A549 (cell line): Measurements from ENCODE around the gene HHATL. TPM values are rescaled to one million over a fixed set of nuclear protein-coding genes. Genes with fewer than 3 reads are reported as not detected.

Experiments used
- ATAC-seq, 2 experiments: fragments of 200-7000 bp in 1 of 2; fragments of >200 bp in 1 of 2; cut with Nextera tagmentation in 1 of 2; cut with Tn5 transposase in 1 of 2; 3 replicates each; pipeline versions ENCODE4 v1.8.0 to v1.9.1; 2018 to 2020; ENCODE audit warnings: mild to moderate bottlenecking in 1 of 2, moderate library complexity in 1 of 2
- CTCF ChIA-PET: fragments of 300-600 bp; sonication (Branson Sonifier 250); formaldehyde crosslinking; extraction: SDS; loops from one replicate; lab custom pipeline; 2021; ENCODE audit warnings: antibody characterized with exemption, inconsistent platforms; lab: Yijun Ruan, JAX
- POLR2A ChIA-PET: fragments of 350-600 bp; formaldehyde crosslinking; extraction: SDS; loops from one replicate; lab custom pipeline; 2021; ENCODE audit warnings: antibody characterized with exemption, inconsistent platforms; lab: Yijun Ruan, JAX
- DNase-seq, 2 experiments: peaks; one replicate each; pipeline versions ENCODE4 v3.0.0 to v3.0.0-alpha.2; 2011 to 2016; ENCODE audit warnings: low read depth in 1 of 2, low spot score in 1 of 2
- FAIRE-seq: peaks from 2 replicates; lab custom pipeline; 2011; peaks lifted over from hg19 to GRCh38; lab: Jason Lieb, UNC
- H3K27ac ChIP-seq, 2 experiments: fragments of >200 bp; sonication (Bioruptor Twin); formaldehyde crosslinking; 3 replicates each; pipeline ENCODE4 v1.5.1; 2016 to 2017
- H3K4me1 ChIP-seq: fragments of >200 bp; sonication (Bioruptor Twin); formaldehyde crosslinking; 3 replicates; pipeline ENCODE4 v1.6.1; 2016
- H3K4me2 ChIP-seq: fragments of >200 bp; sonication (Bioruptor Twin); formaldehyde crosslinking; 3 replicates; pipeline ENCODE4 v1.6.1; 2016
- H3K4me3 ChIP-seq: fragments of >200 bp; sonication (Bioruptor Twin); formaldehyde crosslinking; 3 replicates; pipeline ENCODE4 v1.5.1; 2016
- H3K9me3 ChIP-seq: fragments of >200 bp; sonication (Bioruptor Twin); formaldehyde crosslinking; 3 replicates; pipeline ENCODE4 v1.6.1; 2016
- BCL3 ChIP-seq: fragments of >200 bp; sonication (Bioruptor Twin); formaldehyde crosslinking; IDR thresholded peaks from 3 replicates; pipeline ENCODE4 v1.6.1; 2016
- CEBPB ChIP-seq, 2 experiments: fragments of >200 bp in 1 of 2; sonication (Bioruptor Twin) in 1 of 2; formaldehyde crosslinking in 1 of 2; IDR thresholded peaks; 2 replicates each; pipeline ENCODE4 v1.6.1; 2012 to 2016
- EHMT2 ChIP-seq: fragments of 200-600 bp; sonication (generic); IDR thresholded peaks from 2 replicates; pipeline ENCODE4 v1.6.1; 2016; ENCODE audit warnings: antibody characterized with exemption, low read depth, mild to moderate bottlenecking, moderate library complexity
- EP300 ChIP-seq, 2 experiments: fragments of >200 bp; sonication (Bioruptor Twin); formaldehyde crosslinking; IDR thresholded peaks; 2 replicates in 1 of 2; 3 replicates in 1 of 2; pipeline ENCODE4 v1.6.1; 2016 to 2017
- HES2 ChIP-seq: fragments of >200 bp; sonication (Bioruptor Twin); formaldehyde crosslinking; IDR thresholded peaks from 2 replicates; pipeline ENCODE4 v1.6.1; 2016
- HEYL ChIP-seq: fragments of 250-450 bp; sonication (Bioruptor Pico); IDR thresholded peaks from 2 replicates; pipeline ENCODE4 v1.8.0; 2021; ENCODE audit warnings: mild to moderate bottlenecking, moderate library complexity
- HMGXB4 ChIP-seq: fragments of 250-450 bp; sonication (Bioruptor Pico); IDR thresholded peaks from 2 replicates; pipeline ENCODE4 v1.5.0; 2021; ENCODE audit warnings: mild to moderate bottlenecking, moderate library complexity, borderline replicate concordance
- HOXA7 ChIP-seq: fragments of 250-450 bp; sonication (Bioruptor Pico); IDR thresholded peaks from 2 replicates; pipeline ENCODE4 v1.5.0; 2020; ENCODE audit warnings: mild to moderate bottlenecking, moderate library complexity
- HOXB5 ChIP-seq: fragments of 250-450 bp; sonication (Bioruptor Pico); IDR thresholded peaks from 2 replicates; pipeline ENCODE4 v1.5.0; 2020; ENCODE audit warnings: mild to moderate bottlenecking, moderate library complexity
- JUNB ChIP-seq: fragments of >200 bp; sonication (Bioruptor Twin); formaldehyde crosslinking; IDR thresholded peaks from 2 replicates; pipeline ENCODE4 v1.6.1; 2016
- MAX ChIP-seq: IDR thresholded peaks from 2 replicates; pipeline ENCODE4 v1.6.1; 2012
- NFE2L2 ChIP-seq: fragments of 150-350 bp; conservative IDR thresholded peaks from 2 replicates; pipeline ENCODE4 v1.6.1; 2014; ENCODE audit warnings: low read length
- NPAS2 ChIP-seq: fragments of 250-450 bp; sonication (Bioruptor Pico); IDR thresholded peaks from 2 replicates; pipeline ENCODE4 v1.8.0; 2022; ENCODE audit warnings: mild to moderate bottlenecking, moderate library complexity, borderline replicate concordance
- PHF8 ChIP-seq: fragments of 200-600 bp; sonication (generic); IDR thresholded peaks from 2 replicates; pipeline ENCODE4 v1.6.1; 2016; ENCODE audit warnings: low read depth, mild to moderate bottlenecking, antibody characterized with exemption, moderate library complexity, borderline replicate concordance
- POLR2A ChIP-seq: IDR thresholded peaks from 2 replicates; pipeline ENCODE4 v1.6.1; 2012; ENCODE audit warnings: mild to moderate bottlenecking, low read length
- REST ChIP-seq: fragments of 200-600 bp; sonication (generic); IDR thresholded peaks from 2 replicates; pipeline ENCODE4 v1.6.1; 2016; ENCODE audit warnings: antibody characterized with exemption, mild to moderate bottlenecking, moderate library complexity
- USF2 ChIP-seq: fragments of 450-650 bp; IDR thresholded peaks from 2 replicates; pipeline ENCODE4 v1.6.1; 2014; ENCODE audit warnings: antibody characterized with exemption
- ZC3H11A ChIP-seq: fragments of 450-650 bp; IDR thresholded peaks from 2 replicates; pipeline ENCODE4 v1.6.1; 2014; ENCODE audit warnings: antibody characterized with exemption, mild to moderate bottlenecking
- ZNF302 ChIP-seq: fragments of 250-450 bp; sonication (Bioruptor Pico); IDR thresholded peaks from 2 replicates; pipeline ENCODE4 v1.9.0; 2021; ENCODE audit warnings: inconsistent platforms, mild to moderate bottlenecking, moderate library complexity
- ZSCAN20 ChIP-seq: fragments of 250-450 bp; sonication (Bioruptor Pico); IDR thresholded peaks from 2 replicates; pipeline ENCODE4 v1.8.0; 2022; ENCODE audit warnings: mild to moderate bottlenecking, moderate library complexity
- WGBS: methylation state at CpG from one replicate; pipeline ENCODE4 v1.1.6; 2017; ENCODE audit errors: missing lambda C conversion rate; 5-methylcytosine and 5-hydroxymethylcytosine counted together
- polyA plus RNA-seq, 4 experiments: library from polyadenylated mRNA; depleted of rRNA in 3 of 4; stranded (reverse); fragments of >200 nt; fragmentation: RNase III in 1 of 4; extraction: RNeasy Plus Mini Kit Qiagen cat#74134 plus additional on column Dnase treatment in 1 of 4; gene quantifications; 2 replicates in 3 of 4; 3 replicates in 1 of 4; pipeline ENCODE4 v1.2.3, GENCODE V29; 2011 to 2017

Gene HHATL
- polyA plus RNA-seq, 2 of the 4 experiments (the other 2 are of a cell fraction), result not detected

GRCh38 chr3:42733501-42734262, 31.1 kb upstream of the HHATL start:
- POLR2A ChIA-PET, result no interaction called here
- ATAC-seq, result no peak

GRCh38 chr3:42732829-42733459, 30.3 kb upstream of the HHATL start:
- ChIA-PET POLR2A (no interaction called here), CTCF (interaction anchor here (1.0 to 1.4 kb wide), 3 partner anchors 9 to 11 kb away, joined by 3 to 4 read pairs (median 3); no protein-coding TSS in a partner anchor)
- Histone ChIP-seq H3K4me2 (no peak overlapping the region), H3K4me1 (no peaks in the 10 kb centered on the region), H3K9me3 (no peaks in the 10 kb centered on the region), H3K4me3 (no peak overlapping the region), H3K27ac (no peak overlapping the region)
- ATAC-seq (peak; percentile 52 to 75; a peak in 3 of 6 replicates), DNase-seq (no peak), FAIRE-seq (no peak)
- WGBS, result 81% methylated on average over 9 of the region's 9 CpGs
- TF ChIP-seq ZSCAN20 (CRISPR knock-in tag) (no peak), POLR2A (no peak), HMGXB4 (CRISPR knock-in tag) (no peak), HEYL (no peak), JUNB (no peak), NPAS2 (CRISPR knock-in tag) (no peak), HOXA7 (no peak), NFE2L2 (no peak), BCL3 (no peak), EHMT2 (no peak), HES2 (no peak)

More at GRCh38 chr3:42733501-42734262, 31.1 kb upstream of the HHATL start:
- DNase-seq (no peak), FAIRE-seq (no peak)
- Histone ChIP-seq H3K4me2 (no peak overlapping the region), H3K4me1 (no peaks in the 10 kb centered on the region), H3K4me3 (no peak overlapping the region), H3K27ac (no peak overlapping the region), H3K9me3 (no peaks in the 10 kb centered on the region)
- 71% methylated on average over 8 of the region's 13 CpGs for WGBS
- TF ChIP-seq BCL3, result no peak
- TF ChIP-seq ZNF302, result no peak
- no peak for TF ChIP-seq EP300 (IDR thresholded peaks at IDR 0.05)
- no peak for TF ChIP-seq HEYL
- no peak for TF ChIP-seq REST
- TF ChIP-seq ZC3H11A, result no peak
- TF ChIP-seq HOXB5 (CRISPR knock-in tag), result no peak
- TF ChIP-seq CEBPB (IDR thresholded peaks at IDR 0.05), result no peak
- no peak for TF ChIP-seq USF2
- no peak for TF ChIP-seq PHF8
- TF ChIP-seq MAX, result no peak
- TF ChIP-seq EHMT2, result no peak
- CTCF ChIA-PET, result interaction anchor here (1.2 to 1.4 kb wide), 3 partner anchors 9 to 75 kb away, joined by 3 to 4 read pairs (median 4); no protein-coding TSS in a partner anchor
